ENCODE results near the gene NTNG1. TPM values are rescaled to one million over a fixed set of nuclear protein-coding genes. Genes with fewer than 3 reads are reported as not detected.

NTNG1 gene
- total RNA-seq, 2 donors from 2014 or later, result not detected

DNA sequence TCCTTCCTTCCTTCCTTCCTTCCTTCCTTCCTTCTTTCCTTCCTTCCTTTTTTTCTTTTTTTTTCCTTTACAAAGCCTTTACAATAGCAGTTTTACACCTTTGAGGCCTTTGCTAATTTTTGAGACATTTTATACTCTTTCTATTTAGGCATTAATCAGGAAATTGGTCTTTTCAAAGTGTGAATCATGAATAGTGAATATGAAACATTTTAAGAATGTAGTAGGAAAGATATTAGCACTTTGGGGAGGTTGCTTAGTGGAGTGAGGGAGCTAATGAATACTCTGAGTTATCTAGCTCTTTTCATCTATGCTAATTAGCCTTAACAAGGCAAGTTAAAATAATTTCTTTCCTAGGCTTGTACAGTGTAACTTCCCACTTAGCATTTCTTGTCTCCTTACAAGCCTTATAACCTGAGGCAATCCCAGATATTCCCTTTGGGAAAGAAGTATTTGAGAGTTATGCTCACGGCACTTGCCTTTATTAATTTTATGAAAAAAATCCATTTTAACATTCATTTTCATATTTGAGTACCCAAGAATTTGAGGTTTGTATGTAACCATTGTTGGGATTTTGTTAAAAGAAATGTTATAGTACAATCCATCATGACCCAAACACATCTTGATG lies 122.6 kb downstream of the NTNG1 start:
- Mint-ChIP-seq H3K27me3 (no peaks in the 10 kb centered on the region), H3K4me3 (no peak overlapping the region), H3K27ac (no peak overlapping the region), H3K36me3 (ENCODE audit: low read depth) (no peaks in the 10 kb centered on the region), H3K4me1 (no peaks in the 10 kb centered on the region)
- no peaks in the 10 kb centered on the region for H3K9me3 ChIP-seq (ENCODE audit: control insufficient read depth, low read length, poor library complexity, severe bottlenecking)
- DNase-seq (no peak), ATAC-seq (no peak)

DNA sequence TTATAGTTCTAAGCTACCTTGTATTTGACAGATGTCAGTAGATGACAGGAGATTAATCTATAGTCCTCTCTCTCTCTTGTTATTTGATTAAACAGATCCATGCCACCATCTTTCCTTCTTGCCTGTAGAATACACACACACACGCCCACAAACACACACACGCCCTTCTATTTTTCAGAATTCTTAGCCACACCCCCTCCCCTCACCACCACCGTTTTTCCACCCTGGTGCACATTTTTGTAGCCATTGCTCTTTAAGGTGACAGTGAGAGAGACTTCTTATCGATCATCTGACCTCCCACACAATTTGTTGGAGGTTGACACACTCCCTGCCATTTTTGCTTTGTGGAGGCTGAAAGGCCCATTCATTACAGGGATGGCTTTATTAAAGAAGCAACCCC lies 123.2 kb downstream of the NTNG1 start:
- ATAC-seq (no peak), DNase-seq (no peak)
- Mint-ChIP-seq H3K4me3 (no peak overlapping the region), H3K27ac (no peak overlapping the region), H3K4me1 (no peaks in the 10 kb centered on the region), H3K27me3 (no peaks in the 10 kb centered on the region), H3K36me3 (ENCODE audit: low read depth) (no peaks in the 10 kb centered on the region)
- H3K9me3 ChIP-seq (ENCODE audit: control insufficient read depth, low read length, poor library complexity, severe bottlenecking), result no peaks in the 10 kb centered on the region

DNA sequence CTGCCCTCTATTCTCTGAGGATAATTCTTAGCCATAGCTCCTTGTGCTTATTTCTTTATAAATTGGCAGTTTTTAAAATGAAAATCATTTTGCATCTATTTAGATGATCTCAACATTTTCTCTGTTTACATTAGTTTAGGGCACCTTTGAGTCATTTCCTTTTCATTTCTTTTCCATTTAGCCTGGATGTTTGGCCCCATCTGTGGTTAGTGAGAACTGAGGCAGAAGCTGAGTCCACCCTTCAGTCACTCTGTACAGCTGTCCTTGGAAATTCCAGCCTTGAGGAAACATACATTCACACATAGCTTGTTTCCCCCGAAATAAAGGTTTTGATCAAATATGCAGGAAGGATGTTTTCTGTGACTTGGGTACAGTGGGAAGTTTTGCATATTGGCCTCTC lies 123.7 kb downstream of the NTNG1 start:
- H3K9me3 ChIP-seq (ENCODE audit: control insufficient read depth, low read length, poor library complexity, severe bottlenecking), result no peaks in the 10 kb centered on the region
- Mint-ChIP-seq H3K27me3 (no peaks in the 10 kb centered on the region), H3K27ac (no peak overlapping the region), H3K4me1 (no peaks in the 10 kb centered on the region), H3K36me3 (ENCODE audit: low read depth) (no peaks in the 10 kb centered on the region), H3K4me3 (no peak overlapping the region)
- DNase-seq (no peak), ATAC-seq (no peak)

DNA sequence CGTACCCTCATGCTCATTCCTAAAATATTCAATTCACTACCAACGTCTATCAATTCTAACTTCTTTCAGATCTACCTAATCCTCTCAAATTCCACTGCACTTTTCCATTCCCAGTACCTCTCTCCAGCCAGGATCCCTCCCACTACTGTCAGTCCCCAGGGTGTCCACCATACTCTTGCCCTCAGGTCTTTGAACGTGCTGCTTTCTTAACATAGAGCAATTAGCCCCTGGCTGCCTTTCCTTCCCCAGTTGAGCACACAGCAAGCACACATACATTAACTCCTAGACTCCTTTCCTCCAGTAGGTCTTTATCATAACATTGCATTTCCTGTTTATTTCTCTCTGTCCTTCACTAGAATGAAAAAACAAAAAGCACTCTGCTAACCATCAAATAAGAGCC lies 126.7 kb downstream of the NTNG1 start:
- no peaks in the 10 kb centered on the region for H3K27me3 Mint-ChIP-seq
- no peaks in the 10 kb centered on the region for H3K9me3 ChIP-seq (ENCODE audit: control insufficient read depth, low read length, poor library complexity, severe bottlenecking)
- no peak overlapping the region for H3K27ac Mint-ChIP-seq
- ATAC-seq, result no peak
- no peaks in the 10 kb centered on the region for H3K36me3 Mint-ChIP-seq (ENCODE audit: low read depth)
- no peak overlapping the region for H3K4me3 Mint-ChIP-seq
- DNase-seq, result no peak
- no peaks in the 10 kb centered on the region for H3K4me1 Mint-ChIP-seq

DNA sequence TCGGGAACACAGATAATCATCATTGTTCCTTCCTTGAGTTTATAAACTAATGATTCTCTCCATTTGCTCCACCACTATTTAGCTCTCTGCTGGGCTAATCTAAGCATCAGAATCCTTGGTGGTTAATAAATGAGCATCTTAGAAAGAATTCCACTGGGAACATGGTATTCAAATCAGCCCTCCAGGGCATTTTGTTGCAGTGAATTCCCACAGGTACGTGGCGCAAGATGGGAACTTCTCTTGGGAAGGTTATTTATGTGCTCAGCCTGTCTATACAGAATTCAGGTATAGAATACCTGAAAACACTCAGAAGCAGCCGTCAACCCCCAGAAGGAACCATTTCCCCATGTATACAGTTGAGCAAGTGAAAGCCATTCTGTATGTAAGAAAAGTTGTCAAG lies 131.5 kb downstream of the NTNG1 start:
- Mint-ChIP-seq H3K36me3 (ENCODE audit: low read depth) (no peaks in the 10 kb centered on the region), H3K27ac (no peak overlapping the region), H3K4me1 (peaks cover 3% of the 10 kb centered on the region), H3K4me3 (no peak overlapping the region), H3K27me3 (no peaks in the 10 kb centered on the region)
- DNase-seq (no peak), ATAC-seq (no peak)
- no peaks in the 10 kb centered on the region for H3K9me3 ChIP-seq (ENCODE audit: control insufficient read depth, low read length, poor library complexity, severe bottlenecking)

DNA sequence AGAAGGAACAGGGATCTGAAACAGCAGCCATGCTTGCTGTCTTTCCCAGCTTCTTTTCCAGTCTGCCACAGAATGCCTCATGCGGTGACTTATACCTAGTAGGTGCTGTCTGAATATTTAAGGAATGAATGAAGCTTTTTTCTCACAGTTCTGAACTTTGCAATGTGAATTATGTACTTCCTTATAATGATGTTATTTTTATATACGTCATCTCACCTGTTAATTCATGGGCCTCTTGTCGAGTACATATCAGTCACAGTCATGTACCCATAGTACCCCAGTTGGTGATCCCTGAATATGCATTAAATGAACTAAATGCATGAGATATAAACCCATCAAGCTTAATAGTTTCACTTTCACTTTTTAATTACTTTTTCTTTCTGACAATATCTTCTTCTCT lies 132.7 kb downstream of the NTNG1 start:
- Mint-ChIP-seq H3K4me3 (no peak overlapping the region), H3K27me3 (no peaks in the 10 kb centered on the region), H3K27ac (no peak overlapping the region), H3K4me1 (peaks cover 3% of the 10 kb centered on the region), H3K36me3 (ENCODE audit: low read depth) (no peaks in the 10 kb centered on the region)
- H3K9me3 ChIP-seq (ENCODE audit: control insufficient read depth, low read length, poor library complexity, severe bottlenecking), result no peaks in the 10 kb centered on the region
- DNase-seq (no peak), ATAC-seq (no peak)

DNA sequence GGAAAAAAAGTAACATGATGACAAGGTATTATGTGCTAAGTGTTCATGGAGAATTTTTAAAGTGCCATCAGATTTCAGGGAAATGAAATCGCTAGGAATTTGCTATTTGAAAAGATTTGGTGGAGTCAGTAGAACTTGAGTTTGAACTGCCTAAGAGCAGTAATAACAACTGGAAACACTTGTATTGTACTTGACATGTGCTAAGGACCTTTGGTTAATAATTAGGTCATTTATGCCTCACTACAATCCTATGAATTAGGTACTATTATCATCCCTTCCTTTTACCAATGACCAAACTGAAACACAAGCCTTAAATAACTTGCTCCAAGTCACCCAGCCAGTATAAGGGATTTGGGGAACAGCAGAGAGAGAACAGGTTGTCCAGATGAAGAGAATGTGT lies 133.4 kb downstream of the NTNG1 start:
- ATAC-seq (no peak), DNase-seq (no peak)
- no peaks in the 10 kb centered on the region for H3K36me3 Mint-ChIP-seq (ENCODE audit: low read depth)
- H3K27ac Mint-ChIP-seq, result no peak overlapping the region
- peaks cover 3% of the 10 kb centered on the region for H3K4me1 Mint-ChIP-seq
- H3K9me3 ChIP-seq (ENCODE audit: control insufficient read depth, low read length, poor library complexity, severe bottlenecking), result no peaks in the 10 kb centered on the region
- no peak overlapping the region for H3K4me3 Mint-ChIP-seq
- H3K27me3 Mint-ChIP-seq, result no peaks in the 10 kb centered on the region

DNA sequence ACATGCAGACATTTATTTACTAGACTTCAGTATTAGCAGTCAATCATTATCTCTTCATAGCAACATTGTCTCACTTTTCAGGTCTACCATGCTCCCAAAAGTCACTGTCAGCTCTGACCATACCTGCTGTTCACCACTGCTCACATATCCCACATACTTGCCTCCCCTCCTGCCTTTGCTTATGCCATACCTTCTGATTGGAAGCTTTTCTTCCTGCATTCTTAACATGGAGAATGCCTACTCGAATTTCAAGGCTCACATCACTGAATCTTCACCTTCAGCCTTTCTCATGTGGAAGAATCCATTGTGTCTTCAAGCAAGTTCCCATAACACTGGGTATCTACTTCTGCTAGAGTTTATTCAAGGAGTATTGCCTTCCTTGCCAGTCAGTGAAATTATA lies 135.4 kb downstream of the NTNG1 start:
- no peak overlapping the region for H3K4me3 Mint-ChIP-seq
- no peaks in the 10 kb centered on the region for H3K36me3 Mint-ChIP-seq (ENCODE audit: low read depth)
- H3K9me3 ChIP-seq (ENCODE audit: control insufficient read depth, low read length, poor library complexity, severe bottlenecking), result no peaks in the 10 kb centered on the region
- peaks cover 3% of the 10 kb centered on the region for H3K4me1 Mint-ChIP-seq
- DNase-seq, result no peak
- H3K27me3 Mint-ChIP-seq, result no peaks in the 10 kb centered on the region
- ATAC-seq, result no peak
- no peak overlapping the region for H3K27ac Mint-ChIP-seq

DNA sequence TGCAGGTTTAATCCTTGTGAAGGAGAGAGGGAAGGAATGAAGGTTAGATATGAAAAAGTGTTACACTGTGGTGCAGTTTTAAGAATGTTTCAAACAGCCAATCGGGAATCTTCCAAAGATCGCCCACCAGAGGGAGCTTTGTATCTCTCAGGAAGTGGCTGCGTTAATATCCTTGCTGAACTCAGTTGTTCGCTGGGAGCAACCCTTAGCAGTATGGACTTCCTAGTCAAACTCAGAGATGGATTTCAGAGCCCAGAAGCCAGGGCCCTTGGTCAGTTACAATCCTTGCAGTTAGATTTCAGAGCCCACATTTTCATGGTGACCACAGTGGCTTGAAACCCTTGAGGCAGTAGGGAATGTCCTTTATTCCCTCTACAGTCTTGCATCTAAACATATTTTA lies 136.2 kb downstream of the NTNG1 start:
- DNase-seq (no peak), ATAC-seq (no peak)
- Mint-ChIP-seq H3K4me3 (no peak overlapping the region), H3K36me3 (ENCODE audit: low read depth) (no peaks in the 10 kb centered on the region), H3K4me1 (peaks cover 3% of the 10 kb centered on the region), H3K27me3 (no peaks in the 10 kb centered on the region), H3K27ac (no peak overlapping the region)
- H3K9me3 ChIP-seq (ENCODE audit: control insufficient read depth, low read length, poor library complexity, severe bottlenecking), result no peaks in the 10 kb centered on the region

DNA sequence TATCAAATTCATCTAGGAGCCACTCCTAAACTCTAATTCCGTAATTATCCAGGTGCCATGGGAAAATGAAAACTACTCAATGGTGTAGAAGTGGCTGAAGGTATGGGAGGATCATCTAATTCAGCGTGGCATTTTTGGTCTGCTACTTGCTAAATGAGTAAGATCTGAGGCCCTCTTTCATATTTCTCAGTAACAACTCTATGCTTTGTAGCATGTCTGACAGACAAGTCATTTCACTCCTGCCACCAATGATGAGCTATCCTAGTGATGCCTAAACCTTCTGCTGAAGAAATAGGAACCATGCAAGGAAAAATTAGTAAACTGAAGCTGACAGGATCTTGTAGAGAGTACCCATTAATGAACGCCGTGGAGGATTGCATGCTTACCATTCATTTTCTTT lies 145.3 kb downstream of the NTNG1 start:
- H3K27ac Mint-ChIP-seq, result no peak overlapping the region
- no peak for ATAC-seq

DNA sequence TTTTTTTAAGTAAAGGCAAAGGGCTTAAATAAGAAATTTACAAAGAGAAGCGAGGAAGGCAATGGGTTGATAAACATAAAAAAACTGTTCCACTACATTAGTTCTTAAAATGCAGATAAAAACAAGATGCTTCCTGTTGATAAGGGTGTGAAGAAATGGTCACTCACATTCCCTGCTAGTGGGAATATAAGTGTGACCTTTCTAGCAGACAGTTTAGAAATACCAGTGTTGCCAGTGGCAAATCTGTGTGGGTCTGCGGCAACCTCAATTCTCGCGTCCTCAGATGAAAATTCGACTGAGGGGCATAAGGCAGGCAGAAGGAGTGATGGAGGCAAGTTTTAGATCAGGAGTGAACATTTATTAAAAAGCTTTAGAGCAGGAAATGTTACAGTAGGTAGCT lies 151.1 kb downstream of the NTNG1 start:
- no peak for DNase-seq
- Mint-ChIP-seq H3K4me3 (no peak overlapping the region), H3K27ac (no peak overlapping the region), H3K36me3 (ENCODE audit: low read depth) (peaks cover 2% of the 10 kb centered on the region), H3K27me3 (no peaks in the 10 kb centered on the region), H3K4me1 (no peaks in the 10 kb centered on the region)
- no peak for ATAC-seq
- H3K9me3 ChIP-seq (ENCODE audit: control insufficient read depth, low read length, poor library complexity, severe bottlenecking), result no peaks in the 10 kb centered on the region

More for the DNA sequence above, 145.3 kb downstream of the NTNG1 start:
- DNase-seq, result no peak
- H3K9me3 ChIP-seq (ENCODE audit: control insufficient read depth, low read length, poor library complexity, severe bottlenecking), result no peaks in the 10 kb centered on the region
- Mint-ChIP-seq H3K27me3 (no peaks in the 10 kb centered on the region), H3K36me3 (ENCODE audit: low read depth) (no peaks in the 10 kb centered on the region), H3K4me3 (no peak overlapping the region), H3K4me1 (no peaks in the 10 kb centered on the region)

DNA sequence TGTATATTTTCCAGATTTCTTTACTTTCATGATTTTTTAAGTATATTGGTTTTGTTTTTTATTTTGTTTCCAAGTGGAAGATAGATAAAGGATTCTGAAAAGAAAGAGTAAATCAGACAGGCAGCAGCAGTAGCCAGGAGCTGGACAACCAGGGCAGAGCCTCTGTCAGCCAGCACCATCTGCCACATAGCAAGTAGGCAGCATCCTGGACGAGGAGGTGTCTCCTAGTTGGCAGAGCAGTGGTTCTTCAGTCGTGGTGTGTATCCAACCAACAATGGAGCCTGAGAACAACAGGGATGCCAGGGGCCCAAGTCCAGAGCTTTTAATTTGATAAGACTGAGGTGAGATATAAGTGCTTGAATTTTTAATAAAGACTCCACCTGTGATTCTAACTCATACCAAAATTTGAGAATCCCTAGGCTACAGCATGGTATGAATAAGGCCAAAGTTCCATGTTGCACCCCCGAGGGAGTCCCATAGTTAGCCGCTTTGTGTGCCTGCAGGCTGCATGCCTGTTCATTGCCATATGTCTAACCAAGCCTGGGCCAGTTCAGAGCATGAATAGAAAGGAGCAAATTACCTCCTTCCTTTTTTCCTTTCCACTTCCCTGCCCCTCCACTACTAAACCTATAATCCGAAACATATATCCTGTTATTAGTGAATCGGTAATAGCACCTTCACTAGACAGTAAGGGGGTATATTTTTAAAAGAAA lies 153.2 kb downstream of the NTNG1 start:
- H3K9me3 ChIP-seq (ENCODE audit: control insufficient read depth, low read length, poor library complexity, severe bottlenecking), result no peaks in the 10 kb centered on the region
- DNase-seq, result no peak
- no peak for ATAC-seq
- no peak overlapping the region for H3K27ac Mint-ChIP-seq
- H3K36me3 Mint-ChIP-seq (ENCODE audit: low read depth), result peaks cover 2% of the 10 kb centered on the region
- no peaks in the 10 kb centered on the region for H3K27me3 Mint-ChIP-seq
- H3K4me3 Mint-ChIP-seq, result no peak overlapping the region
- H3K4me1 Mint-ChIP-seq, result no peaks in the 10 kb centered on the region

DNA sequence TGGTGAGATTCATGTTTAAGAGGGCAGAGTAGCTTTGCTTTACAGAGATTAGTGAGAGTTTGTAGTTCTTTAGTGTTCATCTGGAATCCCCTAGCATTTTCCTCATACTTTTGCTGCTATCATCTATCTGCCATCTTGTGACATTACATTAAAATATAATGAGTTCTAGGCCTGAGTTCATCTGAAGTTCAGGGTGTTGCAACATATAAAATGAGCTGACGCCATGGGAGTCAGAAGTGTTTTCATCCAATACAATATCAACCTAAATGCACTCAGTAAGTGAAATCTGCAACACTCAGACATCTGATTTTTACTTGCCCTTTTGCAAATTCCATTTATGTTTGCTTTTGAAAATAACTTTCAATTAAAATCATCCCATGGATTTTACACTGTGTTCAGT lies 153.8 kb downstream of the NTNG1 start:
- ATAC-seq, result no peak
- H3K27ac Mint-ChIP-seq, result no peak overlapping the region

DNA sequence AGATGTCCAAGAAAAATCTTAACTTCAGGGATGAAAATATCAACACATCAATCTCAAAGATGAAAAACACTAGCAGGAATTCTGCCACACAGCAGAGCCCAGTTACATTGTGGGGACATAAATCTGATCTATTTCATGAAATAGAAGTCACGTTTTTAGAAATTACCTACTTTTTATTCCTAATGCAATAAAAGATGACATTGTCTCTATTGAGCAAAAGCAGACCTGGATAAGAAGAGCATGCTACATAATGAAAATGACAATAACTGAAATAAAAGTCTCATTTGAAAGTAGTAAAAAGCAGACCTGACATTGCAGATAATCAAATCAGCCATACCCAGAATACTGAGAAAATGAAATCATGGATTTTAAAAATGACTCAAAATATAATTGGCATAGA lies 156.8 kb downstream of the NTNG1 start:
- ATAC-seq, result no peak
- no peak overlapping the region for H3K27ac Mint-ChIP-seq
- peaks cover 7% of the 10 kb centered on the region for H3K27me3 Mint-ChIP-seq
- H3K9me3 ChIP-seq (ENCODE audit: control insufficient read depth, low read length, poor library complexity, severe bottlenecking), result no peaks in the 10 kb centered on the region
- peaks cover 2% of the 10 kb centered on the region for H3K36me3 Mint-ChIP-seq (ENCODE audit: low read depth)
- no peak overlapping the region for H3K4me3 Mint-ChIP-seq
- no peaks in the 10 kb centered on the region for H3K4me1 Mint-ChIP-seq
- DNase-seq, result no peak

More for the DNA sequence above, 153.8 kb downstream of the NTNG1 start:
- Mint-ChIP-seq H3K4me1 (no peaks in the 10 kb centered on the region), H3K4me3 (no peak overlapping the region), H3K27me3 (no peaks in the 10 kb centered on the region), H3K36me3 (ENCODE audit: low read depth) (peaks cover 2% of the 10 kb centered on the region)
- no peak for DNase-seq
- H3K9me3 ChIP-seq (ENCODE audit: control insufficient read depth, low read length, poor library complexity, severe bottlenecking), result no peaks in the 10 kb centered on the region
